A549 (cell line): ENCODE results near the gene RAP1GDS1. TPM values are rescaled to one million over a fixed set of nuclear protein-coding genes. Genes with fewer than 3 reads are reported as not detected.
A peak's percentile ranks its signal among the peaks of the same experiment; 100 is the strongest.

Experiments
- ATAC-seq, 2 experiments: fragments of 200-7000 bp in 1 of 2; fragments of >200 bp in 1 of 2; cut with Nextera tagmentation in 1 of 2; cut with Tn5 transposase in 1 of 2; 3 replicates each; pipeline versions ENCODE4 v1.8.0 to v1.9.1; 2018 to 2020; ENCODE audit warnings: mild to moderate bottlenecking in 1 of 2, moderate library complexity in 1 of 2
- CTCF ChIA-PET: fragments of 300-600 bp; sonication (Branson Sonifier 250); formaldehyde crosslinking; extraction: SDS; loops from one replicate; lab custom pipeline; 2021; ENCODE audit warnings: antibody characterized with exemption, inconsistent platforms; lab: Yijun Ruan, JAX
- POLR2A ChIA-PET: fragments of 350-600 bp; formaldehyde crosslinking; extraction: SDS; loops from one replicate; lab custom pipeline; 2021; ENCODE audit warnings: antibody characterized with exemption, inconsistent platforms; lab: Yijun Ruan, JAX
- DNase-seq, 2 experiments: peaks; one replicate each; pipeline versions ENCODE4 v3.0.0 to v3.0.0-alpha.2; 2011 to 2016; ENCODE audit warnings: low read depth in 1 of 2, low spot score in 1 of 2
- FAIRE-seq: peaks from 2 replicates; lab custom pipeline; 2011; peaks lifted over from hg19 to GRCh38; lab: Jason Lieb, UNC
- H3K27ac ChIP-seq, 2 experiments: fragments of >200 bp; sonication (Bioruptor Twin); formaldehyde crosslinking; 3 replicates each; pipeline ENCODE4 v1.5.1; 2016 to 2017
- H3K4me1 ChIP-seq: fragments of >200 bp; sonication (Bioruptor Twin); formaldehyde crosslinking; 3 replicates; pipeline ENCODE4 v1.6.1; 2016
- H3K4me2 ChIP-seq: fragments of >200 bp; sonication (Bioruptor Twin); formaldehyde crosslinking; 3 replicates; pipeline ENCODE4 v1.6.1; 2016
- H3K4me3 ChIP-seq: fragments of >200 bp; sonication (Bioruptor Twin); formaldehyde crosslinking; 3 replicates; pipeline ENCODE4 v1.5.1; 2016
- H3K9me3 ChIP-seq: fragments of >200 bp; sonication (Bioruptor Twin); formaldehyde crosslinking; 3 replicates; pipeline ENCODE4 v1.6.1; 2016
- BHLHE40 ChIP-seq: IDR thresholded peaks from 2 replicates; pipeline ENCODE4 v1.6.1; 2012; ENCODE audit warnings: low read depth, low read length, inconsistent platforms
- CBX8 ChIP-seq: fragments of 200-600 bp; sonication (generic); IDR thresholded peaks from 2 replicates; pipeline ENCODE4 v1.6.1; 2016
- CEBPB ChIP-seq, 2 experiments: fragments of >200 bp in 1 of 2; sonication (Bioruptor Twin) in 1 of 2; formaldehyde crosslinking in 1 of 2; IDR thresholded peaks; 2 replicates each; pipeline ENCODE4 v1.6.1; 2012 to 2016
- EHF ChIP-seq: fragments of 250-450 bp; sonication (Bioruptor Pico); IDR thresholded peaks from 2 replicates; pipeline ENCODE4 v1.5.0; 2020; ENCODE audit warnings: mild to moderate bottlenecking
- EP300 ChIP-seq, 2 experiments: fragments of >200 bp; sonication (Bioruptor Twin); formaldehyde crosslinking; IDR thresholded peaks; 2 replicates in 1 of 2; 3 replicates in 1 of 2; pipeline ENCODE4 v1.6.1; 2016 to 2017
- ESRRA ChIP-seq: fragments of 150-350 bp; IDR thresholded peaks from 2 replicates; pipeline ENCODE4 v1.6.1; 2014; ENCODE audit warnings: mild to moderate bottlenecking, low read length, borderline replicate concordance
- FOSB ChIP-seq: fragments of 250-450 bp; sonication (Bioruptor Pico); IDR thresholded peaks from 2 replicates; pipeline ENCODE4 v1.5.0; 2020; ENCODE audit warnings: mild to moderate bottlenecking, moderate library complexity
- FOSL2 ChIP-seq, 2 experiments: fragments of 450-650 bp in 1 of 2; fragments of >200 bp in 1 of 2; sonication (Bioruptor Twin) in 1 of 2; formaldehyde crosslinking; IDR thresholded peaks; 2 replicates each; pipeline versions ENCODE4 v1.5.0 to v1.6.1; 2016 to 2020; ENCODE audit warnings: mild to moderate bottlenecking in 1 of 2, moderate library complexity in 1 of 2
- FOXS1 ChIP-seq: fragments of 250-450 bp; sonication (Bioruptor Pico); IDR thresholded peaks from 2 replicates; pipeline ENCODE4 v1.5.0; 2020; ENCODE audit warnings: mild to moderate bottlenecking, moderate library complexity
- GATA3 ChIP-seq: IDR thresholded peaks from 2 replicates; pipeline ENCODE4 v1.6.1; 2012; ENCODE audit warnings: borderline replicate concordance
- JUN ChIP-seq, 2 experiments: fragments of >200 bp; sonication (Bioruptor Twin); formaldehyde crosslinking; IDR thresholded peaks; 2 replicates in 1 of 2; 3 replicates in 1 of 2; pipeline ENCODE4 v1.6.1; 2016 to 2017
- JUNB ChIP-seq: fragments of >200 bp; sonication (Bioruptor Twin); formaldehyde crosslinking; IDR thresholded peaks from 2 replicates; pipeline ENCODE4 v1.6.1; 2016
- KDM1A ChIP-seq: fragments of 200-600 bp; sonication (generic); IDR thresholded peaks from 2 replicates; pipeline ENCODE4 v1.6.1; 2016; ENCODE audit warnings: low read depth, mild to moderate bottlenecking
- MAFK ChIP-seq: fragments of 450-650 bp; IDR thresholded peaks from 2 replicates; pipeline ENCODE4 v1.6.1; 2014; ENCODE audit not compliant: partially characterized antibody
- MYC ChIP-seq: IDR thresholded peaks from 2 replicates; pipeline ENCODE4 v1.6.1; 2012; ENCODE audit warnings: mild to moderate bottlenecking, inconsistent platforms, low read length, improper control_type of control experiment, borderline replicate concordance
- NR3C1 ChIP-seq: fragments of >200 bp; sonication (Bioruptor Twin); formaldehyde crosslinking; IDR thresholded peaks from 3 replicates; pipeline ENCODE4 v1.6.1; 2017
- POLR2A ChIP-seq: IDR thresholded peaks from 2 replicates; pipeline ENCODE4 v1.6.1; 2012; ENCODE audit warnings: mild to moderate bottlenecking, low read length
- RAD21 ChIP-seq, 2 experiments: fragments of >200 bp in 1 of 2; sonication (Bioruptor Twin) in 1 of 2; formaldehyde crosslinking in 1 of 2; IDR thresholded peaks in 1 of 2; conservative IDR thresholded peaks in 1 of 2; 2 replicates in 1 of 2; 3 replicates in 1 of 2; pipeline ENCODE4 v1.6.1; 2012 to 2018; ENCODE audit warnings: inconsistent platforms in 1 of 2
- RARB ChIP-seq: fragments of 250-450 bp; sonication (Bioruptor Pico); IDR thresholded peaks from 2 replicates; pipeline ENCODE4 v1.8.0; 2021; ENCODE audit warnings: mild to moderate bottlenecking, moderate library complexity
- RCOR1 ChIP-seq: fragments of 150-350 bp; IDR thresholded peaks from 2 replicates; pipeline ENCODE4 v1.6.1; 2014; ENCODE audit warnings: antibody characterized with exemption, low read length, low read depth
- SMC3 ChIP-seq: fragments of >200 bp; sonication (Bioruptor Twin); formaldehyde crosslinking; IDR thresholded peaks from 3 replicates; pipeline ENCODE4 v1.6.1; 2018; ENCODE audit warnings: inconsistent platforms
- TP53 ChIP-seq: fragments of 250-450 bp; sonication (Bioruptor Pico); IDR thresholded peaks from 2 replicates; pipeline ENCODE4 v1.5.0; 2021; ENCODE audit warnings: mild to moderate bottlenecking, moderate library complexity
- ZC3H11A ChIP-seq: fragments of 450-650 bp; IDR thresholded peaks from 2 replicates; pipeline ENCODE4 v1.6.1; 2014; ENCODE audit warnings: antibody characterized with exemption, mild to moderate bottlenecking
- ZFP36 ChIP-seq: fragments of 450-650 bp; IDR thresholded peaks from 2 replicates; pipeline ENCODE4 v1.6.1; 2014; ENCODE audit warnings: borderline replicate concordance; ENCODE audit not compliant: partially characterized antibody
- ZNF302 ChIP-seq: fragments of 250-450 bp; sonication (Bioruptor Pico); IDR thresholded peaks from 2 replicates; pipeline ENCODE4 v1.9.0; 2021; ENCODE audit warnings: inconsistent platforms, mild to moderate bottlenecking, moderate library complexity
- ZSCAN20 ChIP-seq: fragments of 250-450 bp; sonication (Bioruptor Pico); IDR thresholded peaks from 2 replicates; pipeline ENCODE4 v1.8.0; 2022; ENCODE audit warnings: mild to moderate bottlenecking, moderate library complexity
- WGBS: methylation state at CpG from one replicate; pipeline ENCODE4 v1.1.6; 2017; ENCODE audit errors: missing lambda C conversion rate; 5-methylcytosine and 5-hydroxymethylcytosine counted together
- polyA plus RNA-seq, 4 experiments: library from polyadenylated mRNA; depleted of rRNA in 3 of 4; stranded (reverse); fragments of >200 nt; fragmentation: RNase III in 1 of 4; extraction: RNeasy Plus Mini Kit Qiagen cat#74134 plus additional on column Dnase treatment in 1 of 4; gene quantifications; 2 replicates in 3 of 4; 3 replicates in 1 of 4; pipeline ENCODE4 v1.2.3, GENCODE V29; 2011 to 2017
- TF ChIP-seq, protein P1 (sequence below): fragments of >200 bp; sonication (Bioruptor Twin); formaldehyde crosslinking; IDR thresholded peaks from 3 replicates; pipeline ENCODE4 v1.5.1; 2016
- TF ChIP-seq, protein P2 (sequence below): fragments of 200-600 bp; sonication (generic); IDR thresholded peaks from 2 replicates; pipeline ENCODE4 v1.6.1; 2016; ENCODE audit warnings: antibody characterized with exemption, mild to moderate bottlenecking, moderate library complexity
- TF ChIP-seq, protein P3 (sequence below): fragments of 250-450 bp; sonication (Bioruptor Pico); IDR thresholded peaks from 2 replicates; pipeline ENCODE4 v1.5.0; 2020; ENCODE audit warnings: low read depth, mild to moderate bottlenecking, moderate library complexity
- TF ChIP-seq, protein P4 (sequence below): fragments of >200 bp; sonication (Bioruptor Twin); formaldehyde crosslinking; IDR thresholded peaks from 3 replicates; pipeline ENCODE4 v1.6.1; 2016
- TF ChIP-seq, protein P5 (sequence below): IDR thresholded peaks from 2 replicates; pipeline ENCODE4 v1.6.1; 2012; ENCODE audit warnings: low read depth, borderline replicate concordance

Gene RAP1GDS1
- polyA plus RNA-seq, 2 of the 4 experiments (the other 2 are of a cell fraction): 29.3 to 31.6 TPM

DNA sequence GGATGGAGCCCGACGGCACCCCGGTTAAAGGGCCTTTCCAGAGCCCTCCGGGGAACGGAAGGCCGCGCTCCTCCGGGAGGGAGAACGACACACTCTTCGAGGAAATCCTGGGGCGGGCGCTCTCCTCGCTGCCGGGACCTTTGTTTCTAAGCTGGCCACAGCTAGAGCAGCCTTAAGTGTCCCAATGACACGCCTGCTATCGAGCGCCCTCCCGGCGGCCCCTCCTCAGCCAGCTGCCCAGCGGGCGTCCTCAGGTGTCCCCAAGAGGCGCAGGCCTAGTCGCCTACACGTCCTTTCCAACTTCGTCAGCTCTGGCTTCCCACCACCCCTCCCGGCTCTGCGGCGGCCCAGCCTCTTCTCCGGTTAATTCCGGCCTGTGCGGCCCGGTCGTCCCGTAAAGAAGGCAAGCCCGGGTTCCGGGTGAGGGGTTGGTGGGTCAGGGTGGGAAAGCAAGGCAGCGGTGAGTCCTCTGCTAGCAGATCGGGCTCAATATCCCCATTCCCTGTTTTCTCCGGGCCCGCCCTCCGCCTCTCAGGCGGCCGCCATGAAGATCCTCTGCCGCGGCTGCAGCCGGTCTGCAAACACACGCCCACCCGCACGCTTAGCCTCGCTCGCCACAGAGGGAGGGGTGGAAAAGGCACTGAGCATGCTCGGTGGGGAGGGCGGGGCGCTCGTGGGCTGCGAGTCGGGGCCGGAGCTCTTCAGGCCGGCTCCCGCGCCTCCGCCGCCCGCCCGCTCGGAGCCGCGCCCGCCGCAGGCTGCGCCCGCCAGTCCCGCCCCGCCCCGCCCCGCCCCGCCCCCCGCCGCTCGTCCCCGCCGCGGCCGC lies at the start of gene RAP1GDS1 (continued):
- TF ChIP-seq, protein P1, sequence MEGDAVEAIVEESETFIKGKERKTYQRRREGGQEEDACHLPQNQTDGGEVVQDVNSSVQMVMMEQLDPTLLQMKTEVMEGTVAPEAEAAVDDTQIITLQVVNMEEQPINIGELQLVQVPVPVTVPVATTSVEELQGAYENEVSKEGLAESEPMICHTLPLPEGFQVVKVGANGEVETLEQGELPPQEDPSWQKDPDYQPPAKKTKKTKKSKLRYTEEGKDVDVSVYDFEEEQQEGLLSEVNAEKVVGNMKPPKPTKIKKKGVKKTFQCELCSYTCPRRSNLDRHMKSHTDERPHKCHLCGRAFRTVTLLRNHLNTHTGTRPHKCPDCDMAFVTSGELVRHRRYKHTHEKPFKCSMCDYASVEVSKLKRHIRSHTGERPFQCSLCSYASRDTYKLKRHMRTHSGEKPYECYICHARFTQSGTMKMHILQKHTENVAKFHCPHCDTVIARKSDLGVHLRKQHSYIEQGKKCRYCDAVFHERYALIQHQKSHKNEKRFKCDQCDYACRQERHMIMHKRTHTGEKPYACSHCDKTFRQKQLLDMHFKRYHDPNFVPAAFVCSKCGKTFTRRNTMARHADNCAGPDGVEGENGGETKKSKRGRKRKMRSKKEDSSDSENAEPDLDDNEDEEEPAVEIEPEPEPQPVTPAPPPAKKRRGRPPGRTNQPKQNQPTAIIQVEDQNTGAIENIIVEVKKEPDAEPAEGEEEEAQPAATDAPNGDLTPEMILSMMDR: no peak
- TF ChIP-seq ZSCAN20: no peak
- TF ChIP-seq FOSL2 (IDR thresholded peaks at IDR 0.05): no peak
- TF ChIP-seq FOSL2 (CRISPR knock-in tag; IDR thresholded peaks at IDR 0.05): no peak
- no peak for TF ChIP-seq RARB (CRISPR knock-in tag)
- 0 out of 2 replicates have a peak, but pooled peaks have one; percentile 27 for TF ChIP-seq MYC
- TF ChIP-seq, protein P2, sequence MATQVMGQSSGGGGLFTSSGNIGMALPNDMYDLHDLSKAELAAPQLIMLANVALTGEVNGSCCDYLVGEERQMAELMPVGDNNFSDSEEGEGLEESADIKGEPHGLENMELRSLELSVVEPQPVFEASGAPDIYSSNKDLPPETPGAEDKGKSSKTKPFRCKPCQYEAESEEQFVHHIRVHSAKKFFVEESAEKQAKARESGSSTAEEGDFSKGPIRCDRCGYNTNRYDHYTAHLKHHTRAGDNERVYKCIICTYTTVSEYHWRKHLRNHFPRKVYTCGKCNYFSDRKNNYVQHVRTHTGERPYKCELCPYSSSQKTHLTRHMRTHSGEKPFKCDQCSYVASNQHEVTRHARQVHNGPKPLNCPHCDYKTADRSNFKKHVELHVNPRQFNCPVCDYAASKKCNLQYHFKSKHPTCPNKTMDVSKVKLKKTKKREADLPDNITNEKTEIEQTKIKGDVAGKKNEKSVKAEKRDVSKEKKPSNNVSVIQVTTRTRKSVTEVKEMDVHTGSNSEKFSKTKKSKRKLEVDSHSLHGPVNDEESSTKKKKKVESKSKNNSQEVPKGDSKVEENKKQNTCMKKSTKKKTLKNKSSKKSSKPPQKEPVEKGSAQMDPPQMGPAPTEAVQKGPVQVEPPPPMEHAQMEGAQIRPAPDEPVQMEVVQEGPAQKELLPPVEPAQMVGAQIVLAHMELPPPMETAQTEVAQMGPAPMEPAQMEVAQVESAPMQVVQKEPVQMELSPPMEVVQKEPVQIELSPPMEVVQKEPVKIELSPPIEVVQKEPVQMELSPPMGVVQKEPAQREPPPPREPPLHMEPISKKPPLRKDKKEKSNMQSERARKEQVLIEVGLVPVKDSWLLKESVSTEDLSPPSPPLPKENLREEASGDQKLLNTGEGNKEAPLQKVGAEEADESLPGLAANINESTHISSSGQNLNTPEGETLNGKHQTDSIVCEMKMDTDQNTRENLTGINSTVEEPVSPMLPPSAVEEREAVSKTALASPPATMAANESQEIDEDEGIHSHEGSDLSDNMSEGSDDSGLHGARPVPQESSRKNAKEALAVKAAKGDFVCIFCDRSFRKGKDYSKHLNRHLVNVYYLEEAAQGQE: no peak
- TF ChIP-seq MAFK: no peak
- no peak for TF ChIP-seq ZFP36
- no peak for TF ChIP-seq JUNB
- TF ChIP-seq RCOR1: no peak
- no peak for TF ChIP-seq EHF (CRISPR knock-in tag)
- TF ChIP-seq, protein P3, sequence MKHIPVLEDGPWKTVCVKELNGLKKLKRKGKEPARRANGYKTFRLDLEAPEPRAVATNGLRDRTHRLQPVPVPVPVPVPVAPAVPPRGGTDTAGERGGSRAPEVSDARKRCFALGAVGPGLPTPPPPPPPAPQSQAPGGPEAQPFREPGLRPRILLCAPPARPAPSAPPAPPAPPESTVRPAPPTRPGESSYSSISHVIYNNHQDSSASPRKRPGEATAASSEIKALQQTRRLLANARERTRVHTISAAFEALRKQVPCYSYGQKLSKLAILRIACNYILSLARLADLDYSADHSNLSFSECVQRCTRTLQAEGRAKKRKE: no peak
- TF ChIP-seq EP300 (IDR thresholded peaks at IDR 0.05): no peak
- peak; percentile 78 for TF ChIP-seq POLR2A
- TF ChIP-seq CBX8: no peak
- TF ChIP-seq FOXS1 (CRISPR knock-in tag): no peak
- TF ChIP-seq, protein P4, sequence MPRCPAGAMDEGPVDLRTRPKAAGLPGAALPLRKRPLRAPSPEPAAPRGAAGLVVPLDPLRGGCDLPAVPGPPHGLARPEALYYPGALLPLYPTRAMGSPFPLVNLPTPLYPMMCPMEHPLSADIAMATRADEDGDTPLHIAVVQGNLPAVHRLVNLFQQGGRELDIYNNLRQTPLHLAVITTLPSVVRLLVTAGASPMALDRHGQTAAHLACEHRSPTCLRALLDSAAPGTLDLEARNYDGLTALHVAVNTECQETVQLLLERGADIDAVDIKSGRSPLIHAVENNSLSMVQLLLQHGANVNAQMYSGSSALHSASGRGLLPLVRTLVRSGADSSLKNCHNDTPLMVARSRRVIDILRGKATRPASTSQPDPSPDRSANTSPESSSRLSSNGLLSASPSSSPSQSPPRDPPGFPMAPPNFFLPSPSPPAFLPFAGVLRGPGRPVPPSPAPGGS: peak; percentile 79; the same call in 1 of the 3 replicates
- TF ChIP-seq SMC3: no peak
- no peak for TF ChIP-seq TP53 (CRISPR knock-in tag)

DNA sequence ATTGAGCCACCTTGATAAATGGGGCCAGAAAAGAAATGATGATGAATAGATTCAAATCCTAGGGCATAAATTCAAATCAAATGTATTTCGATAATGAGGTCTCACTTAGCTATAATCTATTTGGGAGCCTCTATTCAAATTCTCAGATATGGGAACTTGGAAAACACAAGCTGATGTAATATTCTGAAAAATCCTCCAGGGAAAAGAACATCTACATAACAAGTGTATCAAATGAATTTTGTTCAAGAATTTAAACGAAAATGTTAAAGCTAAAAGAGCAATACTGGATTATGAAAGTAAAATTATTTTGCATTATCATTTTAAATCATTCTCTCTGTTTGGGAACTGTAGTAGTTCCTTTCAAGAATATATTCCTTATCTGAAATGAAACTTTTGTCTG lies 38.9 kb upstream of the RAP1GDS1 start:
- H3K27ac ChIP-seq: no peak overlapping the region
- no peak for DNase-seq
- POLR2A ChIA-PET: no interaction called here
- no peak overlapping the region for H3K4me3 ChIP-seq
- WGBS: 12% methylated on average over 2 of the region's 2 CpGs
- no peak overlapping the region for H3K4me2 ChIP-seq
- no peak for ATAC-seq
- CTCF ChIA-PET: interaction anchor here (0.9 kb wide), 1 partner anchor 40 kb away, joined by 3 read pairs; no protein-coding TSS in a partner anchor
- H3K9me3 ChIP-seq: no peaks in the 10 kb centered on the region
- no peaks in the 10 kb centered on the region for H3K4me1 ChIP-seq
- no peak for FAIRE-seq
- TF ChIP-seq CEBPB (IDR thresholded peaks at IDR 0.05): no peak
- TF ChIP-seq JUN (IDR thresholded peaks at IDR 0.05): no peak
- TF ChIP-seq FOSB (CRISPR knock-in tag): no peak
- TF ChIP-seq BHLHE40: no peak
- no peak for TF ChIP-seq ZNF302 (CRISPR knock-in tag)
- TF ChIP-seq, protein P5, sequence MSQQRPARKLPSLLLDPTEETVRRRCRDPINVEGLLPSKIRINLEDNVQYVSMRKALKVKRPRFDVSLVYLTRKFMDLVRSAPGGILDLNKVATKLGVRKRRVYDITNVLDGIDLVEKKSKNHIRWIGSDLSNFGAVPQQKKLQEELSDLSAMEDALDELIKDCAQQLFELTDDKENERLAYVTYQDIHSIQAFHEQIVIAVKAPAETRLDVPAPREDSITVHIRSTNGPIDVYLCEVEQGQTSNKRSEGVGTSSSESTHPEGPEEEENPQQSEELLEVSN: no peak
- TF ChIP-seq RAD21 (conservative IDR thresholded peaks at IDR 0.05 in 1 of 2, IDR thresholded peaks at IDR 0.05 in 1 of 2): no peak
- no peak for TF ChIP-seq RARB (CRISPR knock-in tag)
- no peak for TF ChIP-seq KDM1A
- no peak for TF ChIP-seq GATA3
- TF ChIP-seq ESRRA: no peak
- TF ChIP-seq FOXS1 (CRISPR knock-in tag): no peak
- TF ChIP-seq, protein P3: no peak
- no peak for TF ChIP-seq NR3C1
- no peak for TF ChIP-seq ZC3H11A
- TF ChIP-seq FOSL2 (IDR thresholded peaks at IDR 0.05): no peak
- TF ChIP-seq FOSL2 (CRISPR knock-in tag; IDR thresholded peaks at IDR 0.05): no peak
